ENCODE results near the gene EPB41L4A. TPM values are rescaled to one million over a fixed set of nuclear protein-coding genes. Genes with fewer than 3 reads are reported as not detected.
A peak's percentile ranks its signal among the peaks of the same experiment; 100 is the strongest.

The EPB41L4A gene
- total RNA-seq, 2 donors from 2014 or later = 7.7 to 9.9 TPM

- Mint-ChIP-seq H3K27me3 (ENCODE audit: insufficient read depth) (no peaks in the 10 kb centered on the region), H3K9me3 (peaks cover 13% of the 10 kb centered on the region), H3K4me3 (no peak overlapping the region), H3K4me1 (no peaks in the 10 kb centered on the region), H3K36me3 (ENCODE audit: low read depth) (no peaks in the 10 kb centered on the region), H3K27ac (no peak overlapping the region)
- H3K9ac ChIP-seq (ENCODE audit: extremely low read depth, low read length, poor library complexity, severe bottlenecking) = no peak overlapping the region
- TF ChIP-seq CTCF (conservative IDR thresholded peaks at IDR 0.05) = peak; percentile 92
- H3K4me3 ChIP-seq (ENCODE audit: low read length) = no peak overlapping the region
- H3K27me3 ChIP-seq (ENCODE audit: control insufficient read depth, insufficient read depth, low read length, poor library complexity, severe bottlenecking) = no peaks in the 10 kb centered on the region
- peaks cover 14% of the 10 kb centered on the region for H3K9me3 ChIP-seq (ENCODE audit: control insufficient read depth, low read length)
- WGBS, 2 experiments (ENCODE audit: insufficient coverage in 1 of 2, insufficient read length in 1 of 2) = 92 to 100% methylated on average over 1 to 6 of the region's 6 CpGs
- no peak overlapping the region for H3K27ac ChIP-seq (ENCODE audit: low read depth, low read length)
- DNase-seq = peak; percentile 78
- no peaks in the 10 kb centered on the region for H3K36me3 ChIP-seq (ENCODE audit: control insufficient read depth, insufficient read depth, low read length)
- no peaks in the 10 kb centered on the region for H3K4me1 ChIP-seq (ENCODE audit: control insufficient read depth, insufficient read depth, low read length)
Measured at GRCh38 chr5:112146323-112147226, 272.5 kb downstream of the EPB41L4A start.

- no peaks in the 10 kb centered on the region for H3K36me3 Mint-ChIP-seq (ENCODE audit: low read depth)
- 83 to 85% methylated on average over 1 of the region's 1 CpG for WGBS, 2 experiments (ENCODE audit: insufficient coverage in 1 of 2, insufficient read length in 1 of 2)
- no peak overlapping the region for H3K4me3 ChIP-seq (ENCODE audit: low read length)
Measured at GRCh38 chr5:112143690-112144089, 275.4 kb downstream of the EPB41L4A start.

GRCh38 chr5:112142769-112143270, 276.3 kb downstream of the EPB41L4A start:
- H3K27me3 ChIP-seq (ENCODE audit: control insufficient read depth, insufficient read depth, low read length, poor library complexity, severe bottlenecking) = no peaks in the 10 kb centered on the region
- H3K27ac ChIP-seq (ENCODE audit: low read depth, low read length) = no peak overlapping the region
- H3K4me1 Mint-ChIP-seq = no peaks in the 10 kb centered on the region
- no peaks in the 10 kb centered on the region for H3K36me3 Mint-ChIP-seq (ENCODE audit: low read depth)
- no peaks in the 10 kb centered on the region for H3K36me3 ChIP-seq (ENCODE audit: control insufficient read depth, insufficient read depth, low read length)
- no peaks in the 10 kb centered on the region for H3K9me3 ChIP-seq (ENCODE audit: control insufficient read depth, low read length)
- no peaks in the 10 kb centered on the region for H3K9me3 Mint-ChIP-seq
- H3K9ac ChIP-seq (ENCODE audit: extremely low read depth, low read length, poor library complexity, severe bottlenecking) = no peak overlapping the region
- H3K27ac Mint-ChIP-seq = no peak overlapping the region
- no peaks in the 10 kb centered on the region for H3K4me1 ChIP-seq (ENCODE audit: control insufficient read depth, insufficient read depth, low read length)
- no peak overlapping the region for H3K4me3 Mint-ChIP-seq
- H3K4me3 ChIP-seq (ENCODE audit: low read length) = no peak overlapping the region
- no peak for DNase-seq
- no peaks in the 10 kb centered on the region for H3K27me3 Mint-ChIP-seq (ENCODE audit: insufficient read depth)
- no peak for TF ChIP-seq CTCF (conservative IDR thresholded peaks at IDR 0.05)
- WGBS, 2 experiments (ENCODE audit: insufficient coverage in 1 of 2, insufficient read length in 1 of 2) = 94 to 100% methylated on average over 2 to 3 of the region's 3 CpGs

More at GRCh38 chr5:112143690-112144089, 275.4 kb downstream of the EPB41L4A start:
- no peak for DNase-seq
- H3K27ac Mint-ChIP-seq = no peak overlapping the region
- no peaks in the 10 kb centered on the region for H3K4me1 ChIP-seq (ENCODE audit: control insufficient read depth, insufficient read depth, low read length)
- no peaks in the 10 kb centered on the region for H3K36me3 ChIP-seq (ENCODE audit: control insufficient read depth, insufficient read depth, low read length)
- TF ChIP-seq CTCF (conservative IDR thresholded peaks at IDR 0.05) = no peak
- H3K4me1 Mint-ChIP-seq = no peaks in the 10 kb centered on the region
- H3K9me3 Mint-ChIP-seq = no peaks in the 10 kb centered on the region
- H3K4me3 Mint-ChIP-seq = no peak overlapping the region
- no peaks in the 10 kb centered on the region for H3K9me3 ChIP-seq (ENCODE audit: control insufficient read depth, low read length)
- H3K27ac ChIP-seq (ENCODE audit: low read depth, low read length) = no peak overlapping the region
- no peaks in the 10 kb centered on the region for H3K27me3 ChIP-seq (ENCODE audit: control insufficient read depth, insufficient read depth, low read length, poor library complexity, severe bottlenecking)
- no peaks in the 10 kb centered on the region for H3K27me3 Mint-ChIP-seq (ENCODE audit: insufficient read depth)
- no peak overlapping the region for H3K9ac ChIP-seq (ENCODE audit: extremely low read depth, low read length, poor library complexity, severe bottlenecking)

All from endodermal cell (in vitro differentiated cells).